ENCODE results near the gene TRPM8. TPM values are rescaled to one million over a fixed set of nuclear protein-coding genes. Genes with fewer than 3 reads are reported as not detected.

TRPM8 gene
- total RNA-seq, 4 donors from 2014 or later = not detected

DNA sequence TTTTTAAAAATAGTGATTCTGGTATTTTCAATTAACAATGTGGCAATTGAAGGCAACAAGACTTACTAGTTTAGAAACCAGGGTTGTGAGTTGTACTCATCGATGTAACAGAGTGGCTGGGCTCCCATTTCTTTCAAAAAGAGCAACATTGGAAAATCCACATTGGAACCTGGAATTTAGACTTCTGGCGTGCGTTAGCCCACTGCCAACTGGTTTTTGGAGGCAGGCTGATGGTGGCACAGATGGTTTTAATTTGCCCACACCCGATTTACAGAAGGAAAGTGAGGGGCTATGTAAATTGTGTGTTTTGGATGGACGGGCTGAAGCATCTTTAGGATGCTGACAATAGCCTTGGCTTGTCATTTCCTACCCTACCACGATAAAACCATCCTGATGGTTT, 66.3 kb downstream of the TRPM8 start:
- intact Hi-C loops (cut with DNase I) = no loop called here
- no peak overlapping the region for H3K4me3 ChIP-seq (replicated peaks in 1 of 3)
- TF ChIP-seq CTCF (IDR thresholded peaks at IDR 0.05) (no peak), POLR2A (IDR thresholded peaks at IDR 0.05) (no peak)
- H3K27me3 ChIP-seq = no peaks in the 10 kb centered on the region
- 83 to 85% methylated on average over 6 of the region's 6 CpGs for WGBS, 2 donors
- no peaks in the 10 kb centered on the region for H3K36me3 ChIP-seq
- no peaks in the 10 kb centered on the region for H3K9me3 ChIP-seq
- H3K4me1 ChIP-seq = no peaks in the 10 kb centered on the region
- DNase-seq = no peak
- H3K27ac ChIP-seq = no peak overlapping the region

DNA sequence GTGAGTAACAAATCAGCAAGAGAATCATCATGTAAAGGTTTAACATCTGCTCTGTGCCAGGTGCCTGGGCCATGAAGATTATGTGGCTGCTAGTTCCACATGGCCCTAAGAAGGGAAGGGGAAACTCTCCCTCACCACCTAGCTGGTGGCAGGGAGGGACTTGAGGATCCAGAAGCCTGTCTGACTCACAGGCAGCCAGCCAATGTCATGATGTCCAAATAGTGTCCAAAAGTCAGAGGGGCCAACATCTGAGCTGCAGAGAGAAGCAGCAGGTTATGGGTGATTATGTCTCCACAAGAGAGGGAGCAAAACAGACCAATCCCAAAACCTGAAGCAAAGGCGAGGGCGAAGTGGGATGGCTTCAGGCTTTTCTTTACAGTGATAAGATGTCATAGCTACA, 71.4 kb downstream of the TRPM8 start:
- Histone ChIP-seq H3K36me3 (no peaks in the 10 kb centered on the region), H3K27ac (no peak overlapping the region), H3K9me3 (no peaks in the 10 kb centered on the region), H3K4me3 (replicated peaks in 1 of 3) (no peak overlapping the region), H3K27me3 (peaks cover 5% of the 10 kb centered on the region), H3K4me1 (no peaks in the 10 kb centered on the region)
- no peak for TF ChIP-seq CTCF (IDR thresholded peaks at IDR 0.05)
- no peak for TF ChIP-seq POLR2A (IDR thresholded peaks at IDR 0.05)
- intact Hi-C loops (cut with DNase I) = no loop called here
- no peak for DNase-seq
- 98% methylated on average over 2 of the region's 2 CpGs for WGBS, 2 donors

DNA sequence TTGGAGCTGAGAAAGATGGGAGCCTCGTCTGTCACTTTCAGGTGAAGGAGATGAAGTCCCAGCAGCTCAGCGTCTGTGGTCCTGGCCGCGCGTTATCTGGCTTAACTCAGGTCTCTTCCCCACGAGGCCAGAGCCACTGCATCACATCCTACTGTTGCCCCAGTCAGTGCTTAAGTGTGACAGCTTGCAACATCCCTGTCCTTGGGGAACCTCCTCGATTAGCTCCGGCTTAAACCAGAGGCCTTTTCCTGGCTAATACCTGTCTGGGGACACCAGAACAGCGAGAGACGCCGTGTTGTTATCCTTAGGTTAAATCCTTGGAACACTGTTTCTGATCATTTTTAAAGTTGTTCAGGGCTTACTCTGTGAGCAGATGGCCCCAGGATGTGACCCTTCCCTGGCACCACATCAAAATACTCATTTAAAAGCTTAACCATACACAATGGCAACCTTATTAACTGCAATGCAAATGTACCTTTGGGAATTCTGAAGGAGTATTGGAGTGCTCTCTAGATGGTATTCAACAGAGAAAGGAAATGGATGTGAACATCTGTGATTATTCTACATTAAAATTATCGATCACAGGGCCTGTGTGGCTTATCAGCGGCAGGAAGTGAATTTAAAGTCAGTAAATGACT, 72.2 kb downstream of the TRPM8 start:
- Histone ChIP-seq H3K4me3 (replicated peaks in 1 of 3) (no peak overlapping the region), H3K9me3 (no peaks in the 10 kb centered on the region), H3K27me3 (peaks cover 5% of the 10 kb centered on the region), H3K27ac (no peak overlapping the region), H3K36me3 (no peaks in the 10 kb centered on the region), H3K4me1 (no peaks in the 10 kb centered on the region)
- no peak for TF ChIP-seq CTCF (IDR thresholded peaks at IDR 0.05)
- no peak for TF ChIP-seq POLR2A (IDR thresholded peaks at IDR 0.05)
- no peak for DNase-seq
- 76 to 79% methylated on average over 13 of the region's 13 CpGs for WGBS, 2 donors
- intact Hi-C loops (cut with DNase I) = no loop called here

DNA sequence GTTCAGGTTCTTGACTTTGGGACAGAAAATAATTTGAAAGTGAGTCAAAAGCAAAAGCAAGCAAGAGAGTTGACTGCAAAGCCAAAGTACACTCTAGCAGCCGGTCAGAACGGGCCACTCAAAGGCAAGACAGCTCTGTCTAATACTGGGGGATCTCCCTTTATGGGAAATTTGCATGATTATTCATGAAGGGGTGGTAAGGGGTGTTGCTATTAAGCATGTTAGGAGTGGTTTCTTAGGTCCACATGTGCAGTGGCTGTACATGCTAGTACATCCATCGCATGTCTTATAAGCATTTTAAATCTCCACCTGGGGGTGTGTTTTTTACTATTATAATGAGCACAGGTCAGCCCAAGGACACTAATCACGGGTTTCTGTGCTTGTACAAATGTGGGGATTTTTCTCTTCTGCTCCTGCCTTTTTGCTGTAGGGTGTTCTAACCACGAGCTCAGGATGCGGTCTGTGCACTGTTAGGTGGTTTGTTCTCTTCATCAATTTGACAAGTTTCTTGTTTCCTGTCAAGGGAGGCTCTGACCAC, 73.2 kb downstream of the TRPM8 start:
- no peaks in the 10 kb centered on the region for H3K9me3 ChIP-seq
- 52 to 73% methylated on average over 6 of the region's 6 CpGs for WGBS, 2 donors
- intact Hi-C loops (cut with DNase I) = no loop called here

More for the DNA sequence above, 73.2 kb downstream of the TRPM8 start:
- TF ChIP-seq CTCF (IDR thresholded peaks at IDR 0.05) (no peak), POLR2A (IDR thresholded peaks at IDR 0.05) (no peak)
- no peak for DNase-seq
- H3K36me3 ChIP-seq = no peaks in the 10 kb centered on the region
- no peak overlapping the region for H3K27ac ChIP-seq
- H3K27me3 ChIP-seq = peaks cover 5% of the 10 kb centered on the region
- no peak overlapping the region for H3K4me3 ChIP-seq (replicated peaks in 1 of 3)
- H3K4me1 ChIP-seq = no peaks in the 10 kb centered on the region
